HCT116 (cell line): ENCODE results near the gene TRIM66. TPM values are rescaled to one million over a fixed set of nuclear protein-coding genes. Genes with fewer than 3 reads are reported as not detected.

ENCODE experiments used
- ATAC-seq: fragments of 200-7000 bp; cut with Tn5 transposase; 2 replicates; pipeline ENCODE4 v1.9.1; 2020; ENCODE audit warnings: mild to moderate bottlenecking, moderate library complexity
- BruUV-seq: library from RNA; stranded (reverse); fragments of 400-500 nt; replicated peaks from 2 replicates; lab custom pipeline; 2021; lab: Mats Ljungman, UMichigan
- CTCF ChIA-PET: fragments of 300-600 bp; sonication (Branson Sonifier 250); formaldehyde crosslinking; loops from one replicate; lab custom pipeline; 2021; ENCODE audit warnings: antibody characterized with exemption; lab: Charles Lee
- POLR2A ChIA-PET: fragments of 300-600, 350-600 bp; sonication (Branson Sonifier 250); formaldehyde crosslinking; loops from one replicate; lab custom pipeline; 2021; ENCODE audit warnings: antibody characterized with exemption; lab: Charles Lee
- RAD21 ChIA-PET, 2 experiments: fragments of 300-600 bp; sonication (Branson Sonifier 250); formaldehyde crosslinking; loops; one replicate each; lab custom pipeline; 2023; ENCODE audit warnings: low total read pairs in 2 of 2; ENCODE audit not compliant: uncharacterized antibody in 2 of 2, unreplicated experiment in 2 of 2, low non-redundant PET in 1 of 2; lab: Charles Lee
- DNase-seq: peaks from one replicate; pipeline ENCODE4 v3.0.0-alpha.2; 2010; ENCODE audit warnings: low read depth, low spot score
- H2AFZ ChIP-seq: fragments of 200-600 bp; shearing (Covaris generic), sonication (generic); 2 replicates; pipeline ENCODE4 v1.6.1; 2017; ENCODE audit warnings: low read depth, mixed run types, mixed read lengths, antibody characterized with exemption, low read length; ENCODE audit not compliant: poor library complexity, severe bottlenecking
- H3K27ac ChIP-seq: 2 replicates; pipeline ENCODE4 v1.5.1; 2012; ENCODE audit warnings: low read depth, low read length
- H3K27me3 ChIP-seq: fragments of 200-600 bp; sonication (generic); 2 replicates; pipeline ENCODE4 v1.6.1; 2016; ENCODE audit warnings: mixed run types, low read length, mixed read lengths; ENCODE audit not compliant: insufficient read depth
- H3K36me3 ChIP-seq, 2 experiments: fragments of 200-500 bp in 1 of 2; fragments of 200-600 bp in 1 of 2; sonication (Bioruptor generic) in 1 of 2; sonication (generic) in 1 of 2; 2 replicates each; pipeline versions ENCODE4 v1.5.1 to v1.6.1; 2014 to 2016; ENCODE audit warnings: low read length in 2 of 2, inconsistent platforms in 1 of 2, mixed read lengths in 1 of 2, mixed run types in 1 of 2; ENCODE audit not compliant: insufficient read depth in 2 of 2, control insufficient read depth in 1 of 2
- H3K4me1 ChIP-seq, 2 experiments: fragments of 200-600 bp in 1 of 2; sonication (generic) in 1 of 2; 2 replicates each; pipeline versions ENCODE4 v1.5.1 to v1.6.1; 2012 to 2017; ENCODE audit warnings: low read length in 2 of 2, inconsistent platforms in 1 of 2, mild to moderate bottlenecking in 1 of 2, mixed read lengths in 1 of 2, mixed run types in 1 of 2, moderate library complexity in 1 of 2; ENCODE audit not compliant: insufficient read depth in 2 of 2, control insufficient read depth in 1 of 2
- H3K4me2 ChIP-seq: fragments of 200-600 bp; sonication (generic); 2 replicates; pipeline ENCODE4 v1.6.1; 2017; ENCODE audit warnings: mixed run types, low read length, mixed read lengths
- H3K4me3 ChIP-seq, 2 experiments: fragments of 200-600 bp in 1 of 2; sonication (generic) in 1 of 2; replicated peaks in 1 of 2; 2 replicates each; pipeline ENCODE4 v1.5.1; 2011 to 2016; ENCODE audit warnings: low read length in 2 of 2, control low read depth in 1 of 2, low read depth in 1 of 2, mild to moderate bottlenecking in 1 of 2, mixed read lengths in 1 of 2, mixed run types in 1 of 2
- H3K79me2 ChIP-seq: fragments of 200-600 bp; sonication (generic); 2 replicates; pipeline ENCODE4 v1.6.1; 2017; ENCODE audit warnings: mild to moderate bottlenecking, mixed run types, low read length, moderate library complexity, mixed read lengths; ENCODE audit not compliant: insufficient read depth
- H3K9ac ChIP-seq: fragments of 200-600 bp; sonication (generic); 2 replicates; pipeline ENCODE4 v1.6.1; 2016; ENCODE audit warnings: low read length, mixed read lengths
- H3K9me2 ChIP-seq: fragments of 200-600 bp; sonication (generic), shearing (Covaris generic); 2 replicates; pipeline ENCODE4 v1.6.1; 2017; ENCODE audit warnings: mixed run types, mild to moderate bottlenecking, moderate library complexity; ENCODE audit not compliant: insufficient read depth
- H3K9me3 ChIP-seq, 2 experiments: fragments of 200-500 bp in 1 of 2; fragments of 200-600 bp in 1 of 2; sonication (Bioruptor generic) in 1 of 2; sonication (generic) in 1 of 2; 2 replicates each; pipeline ENCODE4 v1.6.1; 2014 to 2017; ENCODE audit warnings: low read length in 2 of 2, mixed read lengths in 2 of 2, inconsistent platforms in 1 of 2, low read depth in 1 of 2, mild to moderate bottlenecking in 1 of 2, mixed run types in 1 of 2, moderate library complexity in 1 of 2; ENCODE audit not compliant: control insufficient read depth in 1 of 2, insufficient read depth in 1 of 2
- H4K20me1 ChIP-seq: fragments of 200-600 bp; sonication (generic), shearing (Covaris generic); 2 replicates; pipeline ENCODE4 v1.6.1; 2017; ENCODE audit warnings: mixed run types, mild to moderate bottlenecking, moderate library complexity; ENCODE audit not compliant: insufficient read depth
- CTCF ChIP-seq, 3 experiments: fragments of 200-600 bp in 1 of 3; sonication (generic) in 1 of 3; IDR thresholded peaks in 2 of 3; conservative IDR thresholded peaks in 1 of 3; 2 replicates each; pipeline ENCODE4 v1.5.1; 2012 to 2017; ENCODE audit warnings: low read depth in 2 of 3, low read length in 2 of 3, antibody characterized with exemption in 1 of 3, borderline replicate concordance in 1 of 3, control low read depth in 1 of 3, mild to moderate bottlenecking in 1 of 3, mixed read lengths in 1 of 3, mixed run types in 1 of 3, moderate library complexity in 1 of 3; ENCODE audit not compliant: insufficient read depth in 1 of 3
- POLR2A ChIP-seq: IDR thresholded peaks from 2 replicates; pipeline ENCODE4 v1.7.0; 2011; ENCODE audit warnings: borderline replicate concordance; ENCODE audit not compliant: insufficient read depth, insufficient read length; ENCODE audit errors: extremely low read depth
- POLR2AphosphoS5 ChIP-seq: IDR thresholded peaks from 2 replicates; pipeline ENCODE4 v1.6.1; 2011; ENCODE audit warnings: mild to moderate bottlenecking, low read depth, low read length, moderate library complexity
- TCF7L2 ChIP-seq: IDR thresholded peaks from 2 replicates; pipeline ENCODE4 v1.7.0; 2011; ENCODE audit warnings: borderline replicate concordance, inconsistent platforms; ENCODE audit not compliant: insufficient read depth, insufficient read length; ENCODE audit errors: extremely low read depth
- YY1 ChIP-seq: IDR thresholded peaks from 2 replicates; pipeline ENCODE4 v1.6.1; 2011; ENCODE audit warnings: low read length, low read depth, moderate library complexity, mild to moderate bottlenecking; ENCODE audit not compliant: insufficient replicate concordance; ENCODE audit errors: extremely low read depth
- ZBTB33 ChIP-seq: IDR thresholded peaks from 2 replicates; pipeline ENCODE4 v1.6.1; 2011; ENCODE audit warnings: mild to moderate bottlenecking, low read length, moderate library complexity; ENCODE audit not compliant: insufficient replicate concordance; ENCODE audit errors: extremely low read depth
- ZNF274 ChIP-seq: fragments of 200-500 bp; sonication (Bioruptor generic); IDR thresholded peaks from 2 replicates; pipeline ENCODE4 v1.6.1; 2014; ENCODE audit warnings: mild to moderate bottlenecking, low read depth, low read length, inconsistent platforms
- intact Hi-C: fragments of 100-400 bp; cut with micrococcal nuclease; formaldehyde crosslinking; loops from 2 replicates; pipeline ENCODE4 v1.10.0; 2022
- total RNA-seq: library from RNA; stranded (reverse); gene quantifications from one replicate; pipeline ENCODE4 v1.2.1, GENCODE V29; 2021; ENCODE audit not compliant: unreplicated experiment

TRIM66 gene
- total RNA-seq, 1 experiment from 2014 or later, result 24.8 TPM

- no peaks in the 10 kb centered on the region for H3K9me3 ChIP-seq
- H3K9ac ChIP-seq, result peak overlapping the region; percentile 99
- peaks cover 27 to 59% of the 10 kb centered on the region in 2 experiments for H3K4me1 ChIP-seq
- H3K9me2 ChIP-seq, result no peaks in the 10 kb centered on the region
- H3K27me3 ChIP-seq, result no peaks in the 10 kb centered on the region
- ChIA-PET CTCF (interaction anchor here (0.9 to 2.0 kb wide), 6 partner anchors 80 to 449 kb away, joined by 3 to 12 read pairs (median 3); partner anchors contain the start of gene TMEM9B), RAD21 (interaction anchor here in 1 of 2 experiments (0.7 to 1.0 kb wide), 2 partner anchors 56 to 80 kb away, joined by 3 read pairs; no protein-coding TSS in a partner anchor), POLR2A (interaction anchor here (0.7 to 3.4 kb wide), 14 partner anchors 11 to 271 kb away, joined by 3 to 22 read pairs (median 4); a partner anchor contains a TSS)
- BruUV-seq, result TSS peak; percentile 92
- peak overlapping the region; percentile 97 for H3K27ac ChIP-seq
- peaks cover 3% of the 10 kb centered on the region; the same call in 1 of the 2 replicates for H4K20me1 ChIP-seq
- H3K79me2 ChIP-seq, result peaks cover 52% of the 10 kb centered on the region
- peak; percentile 90 for TF ChIP-seq POLR2A
- TF ChIP-seq CTCF (IDR thresholded peaks at IDR 0.05 in 2 of 3, conservative IDR thresholded peaks at IDR 0.05 in 1 of 3; ENCODE audit: borderline replicate concordance in 1 of 3, insufficient read depth in 1 of 3, low read depth in 2 of 3, low read length in 2 of 3), result peak in 1 of 3 experiments; percentile 13; a peak in 2 of 6 replicates
- no peak for TF ChIP-seq ZNF274
- TF ChIP-seq ZBTB33, result no peak
- TF ChIP-seq POLR2AphosphoS5, result peak; percentile 97
- peak; percentile 47 for TF ChIP-seq YY1
- peak; percentile 40 for TF ChIP-seq TCF7L2
- H3K4me2 ChIP-seq, result peak overlapping the region; percentile 80
- no peak overlapping the region for H2AFZ ChIP-seq
- intact Hi-C loops, result loop anchor here (1.0 to 5.0 kb wide), 4 partner anchors 80 to 274 kb away; partner anchors contain the start of gene TMEM9B
- H3K36me3 ChIP-seq, result peaks cover 24 to 33% of the 10 kb centered on the region in 2 experiments
- ATAC-seq (peak; percentile 86), DNase-seq (peak; percentile 97)
- peak overlapping the region; percentile 63 for H3K4me3 ChIP-seq
Measured at GRCh38 chr11:8688414-8689362, 6.2 kb upstream of the TRIM66 start.
